Midbrain (tissue), 1 donor: ENCODE data around the gene DYTN.

ENCODE experiments used
- DNase-seq: peaks from one replicate; lab custom pipeline; 2025; lab: John Stamatoyannopoulos, UW

Gene DYTN

GRCh38 chr2:206700156-206700555 lies 18.0 kb downstream of the DYTN start:
- DNase-seq = no peak

GRCh38 chr2:206698811-206699210 lies 19.4 kb downstream of the DYTN start:
- no peak for DNase-seq

GRCh38 chr2:206696910-206697309 lies 21.3 kb downstream of the DYTN start:
- no peak for DNase-seq

- peak; percentile 59 for DNase-seq
These were observed 24.6 kb downstream of the DYTN start for GRCh38 chr2:206693399-206694137.

GRCh38 chr2:206692971-206693370 lies 25.2 kb downstream of the DYTN start:
- no peak for DNase-seq

- no peak for DNase-seq
These were observed 29.2 kb downstream of the DYTN start for GRCh38 chr2:206688990-206689389.

- DNase-seq = no peak
These were observed 29.7 kb downstream of the DYTN start for GRCh38 chr2:206688453-206688852.

- DNase-seq = no peak
These were observed 34.6 kb downstream of the DYTN start for GRCh38 chr2:206683546-206683945.

GRCh38 chr2:206670531-206671319 lies 47.5 kb downstream of the DYTN start:
- DNase-seq = no peak

- no peak for DNase-seq
These were observed 52.9 kb downstream of the DYTN start for GRCh38 chr2:206665251-206665650.

GRCh38 chr2:206657087-206657486 lies 61.1 kb downstream of the DYTN start:
- no peak for DNase-seq

GRCh38 chr2:206647985-206648384 lies 70.2 kb downstream of the DYTN start:
- no peak for DNase-seq

GRCh38 chr2:206642075-206643025 lies 75.8 kb downstream of the DYTN start, which contains the start of gene FAM237A:
Gene FAM237A, plus strand, starts transcription at chr2:206642487. Its CDS starts 1,750 bp downstream, at chr2:206644237.
- DNase-seq = peak; percentile 0

- no peak for DNase-seq
These were observed 77.0 kb downstream of the DYTN start for GRCh38 chr2:206641226-206641625.

- DNase-seq = no peak
These were observed 78.6 kb downstream of the DYTN start for GRCh38 chr2:206639636-206640035.

- DNase-seq = no peak
These were observed 83.2 kb downstream of the DYTN start for GRCh38 chr2:206635015-206635414.

GRCh38 chr2:206631340-206631739 lies 86.9 kb downstream of the DYTN start:
- no peak for DNase-seq

- no peak for DNase-seq
These were observed 90.6 kb downstream of the DYTN start for GRCh38 chr2:206627632-206628031.

- no peak for DNase-seq
These were observed 92.1 kb downstream of the DYTN start for GRCh38 chr2:206626108-206626507.

GRCh38 chr2:206619011-206619410 lies 99.2 kb downstream of the DYTN start:
- DNase-seq = no peak

- no peak for DNase-seq
These were observed 102.0 kb downstream of the DYTN start for GRCh38 chr2:206616151-206616550.
